H1 (cell line): ENCODE results near the gene BCAM. TPM values are rescaled to one million over a fixed set of nuclear protein-coding genes. Genes with fewer than 3 reads are reported as not detected.

ENCODE experiments used
- BCL11A ChIP-seq, 2 experiments: IDR thresholded peaks; one replicate each; pipeline ENCODE4 v1.6.1; 2011; ENCODE audit warnings: low read depth in 2 of 2, low read length in 2 of 2, mild to moderate bottlenecking in 2 of 2
- EZH2 ChIP-seq: fragments of 200-600 bp; sonication (generic); IDR thresholded peaks from 2 replicates; pipeline ENCODE4 v1.7.1; 2012; ENCODE audit warnings: low read depth, mild to moderate bottlenecking, moderate library complexity, low read length, inconsistent platforms; ENCODE audit not compliant: severe bottlenecking
- SP1 ChIP-seq: IDR thresholded peaks from 2 replicates; pipeline ENCODE4 v1.6.1; 2011; ENCODE audit warnings: low read depth, low read length
- SP2 ChIP-seq: IDR thresholded peaks from 2 replicates; pipeline ENCODE4 v1.6.1; 2012; ENCODE audit warnings: mild to moderate bottlenecking, low read length, inconsistent platforms
- TBP ChIP-seq: IDR thresholded peaks from 2 replicates; pipeline ENCODE4 v1.6.1; 2011; ENCODE audit warnings: low read depth, low read length, improper control_type of control experiment
- polyA plus RNA-seq, 7 experiments: library from polyadenylated mRNA; depleted of rRNA in 3 of 7; stranded (reverse) in 5 of 7; unstranded in 2 of 7; fragments of >200 nt in 5 of 7; fragments of 200-250 nt in 2 of 7; gene quantifications; 1 replicate in 5 of 7; 2 replicates in 1 of 7; 4 replicates in 1 of 7; pipeline versions ENCODE4 v1.2.1 to v1.2.3, GENCODE V29; 2011 to 2013; ENCODE audit warnings: missing spikeins in 2 of 7, mixed read lengths in 2 of 7
- total RNA-seq: library from RNA; stranded (reverse); fragmentation: NEBNext Ultra II Directional; extraction: Animal tissue kit (Norgen Biotek cat#: 25700); gene quantifications from 2 replicates; pipeline ENCODE4 v1.2.1, GENCODE V29; 2021
- TF ChIP-seq, protein P1 (sequence below), 3 experiments: IDR thresholded peaks; 1 replicate in 2 of 3; 2 replicates in 1 of 3; pipeline versions ENCODE4 v1.5.1 to v1.6.1; 2011; ENCODE audit warnings: low read length in 3 of 3, mild to moderate bottlenecking in 3 of 3, inconsistent platforms in 2 of 3, low read depth in 1 of 3, moderate library complexity in 1 of 3; ENCODE audit not compliant: insufficient read depth in 1 of 3; ENCODE audit errors: control extremely low read depth in 1 of 3
- TF ChIP-seq, protein P2 (sequence below): fragments of 300-600 bp; sonication (generic); IDR thresholded peaks from 2 replicates; pipeline ENCODE4 v1.7.1; 2012; ENCODE audit warnings: low read length, moderate library complexity, mild to moderate bottlenecking, inconsistent platforms; ENCODE audit not compliant: insufficient replicate concordance

BCAM gene
- total and polyA plus RNA-seq, 2 of the 8 experiments (the other 6 are each of a cell fraction or from before 2014, with no cell fraction given): 32.5 to 81.4 TPM

DNA sequence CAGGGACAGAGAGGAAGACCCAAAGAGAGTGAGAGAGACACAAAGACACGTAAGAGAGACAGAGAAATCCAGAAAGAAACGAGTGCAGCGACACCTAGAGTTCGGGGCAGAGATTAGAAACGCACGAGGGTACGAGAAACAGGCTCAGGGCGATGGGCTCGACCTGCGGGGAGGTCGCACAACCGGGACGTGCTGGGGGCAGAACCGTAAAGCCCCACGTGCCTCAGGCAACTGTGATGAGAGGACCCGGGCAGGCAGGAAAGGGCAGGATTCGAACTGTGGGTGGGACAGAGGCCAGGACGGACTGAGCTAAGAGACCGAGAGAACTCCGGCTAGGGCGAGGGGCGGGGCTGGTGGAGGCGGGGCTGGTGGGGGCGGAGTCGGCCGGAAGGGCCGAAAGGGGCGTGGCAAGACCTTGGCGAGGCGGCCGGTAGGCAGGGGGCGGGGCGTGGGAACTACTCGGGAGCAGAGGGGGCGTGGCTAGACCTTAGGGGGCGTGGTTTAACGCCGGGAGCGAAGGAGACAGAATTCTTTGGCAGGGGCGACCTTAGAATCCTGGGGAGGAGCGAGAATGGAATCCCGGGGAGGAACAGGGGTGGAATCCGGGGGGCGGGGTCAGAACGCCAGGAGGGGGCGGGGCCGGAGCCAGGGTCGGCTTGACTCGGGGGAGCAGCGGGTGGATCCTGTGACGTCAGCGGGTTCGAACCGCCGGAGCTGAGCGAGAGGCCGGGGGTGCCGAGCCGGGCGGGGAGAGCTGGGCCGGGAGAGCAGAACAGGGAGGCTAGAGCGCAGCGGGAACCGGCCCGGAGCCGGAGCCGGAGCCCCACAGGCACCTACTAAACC lies 36.9 kb downstream of the BCAM start, which contains the start of gene NECTIN2 (continued):
- TF ChIP-seq, protein P1, sequence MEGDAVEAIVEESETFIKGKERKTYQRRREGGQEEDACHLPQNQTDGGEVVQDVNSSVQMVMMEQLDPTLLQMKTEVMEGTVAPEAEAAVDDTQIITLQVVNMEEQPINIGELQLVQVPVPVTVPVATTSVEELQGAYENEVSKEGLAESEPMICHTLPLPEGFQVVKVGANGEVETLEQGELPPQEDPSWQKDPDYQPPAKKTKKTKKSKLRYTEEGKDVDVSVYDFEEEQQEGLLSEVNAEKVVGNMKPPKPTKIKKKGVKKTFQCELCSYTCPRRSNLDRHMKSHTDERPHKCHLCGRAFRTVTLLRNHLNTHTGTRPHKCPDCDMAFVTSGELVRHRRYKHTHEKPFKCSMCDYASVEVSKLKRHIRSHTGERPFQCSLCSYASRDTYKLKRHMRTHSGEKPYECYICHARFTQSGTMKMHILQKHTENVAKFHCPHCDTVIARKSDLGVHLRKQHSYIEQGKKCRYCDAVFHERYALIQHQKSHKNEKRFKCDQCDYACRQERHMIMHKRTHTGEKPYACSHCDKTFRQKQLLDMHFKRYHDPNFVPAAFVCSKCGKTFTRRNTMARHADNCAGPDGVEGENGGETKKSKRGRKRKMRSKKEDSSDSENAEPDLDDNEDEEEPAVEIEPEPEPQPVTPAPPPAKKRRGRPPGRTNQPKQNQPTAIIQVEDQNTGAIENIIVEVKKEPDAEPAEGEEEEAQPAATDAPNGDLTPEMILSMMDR (IDR thresholded peaks at IDR 0.05; ENCODE audit: control extremely low read depth in 1 of 3, insufficient read depth in 1 of 3, low read depth in 1 of 3, low read length in 3 of 3): peak; percentile 70 to 97 (median 73)
- TF ChIP-seq SP2 (no peak), BCL11A (IDR thresholded peaks at IDR 0.05; ENCODE audit: low read depth in 2 of 2, low read length in 2 of 2) (no peak), SP1 (peak; percentile 84), EZH2 (no peak), TBP (peak; percentile 65)
- TF ChIP-seq, protein P2, sequence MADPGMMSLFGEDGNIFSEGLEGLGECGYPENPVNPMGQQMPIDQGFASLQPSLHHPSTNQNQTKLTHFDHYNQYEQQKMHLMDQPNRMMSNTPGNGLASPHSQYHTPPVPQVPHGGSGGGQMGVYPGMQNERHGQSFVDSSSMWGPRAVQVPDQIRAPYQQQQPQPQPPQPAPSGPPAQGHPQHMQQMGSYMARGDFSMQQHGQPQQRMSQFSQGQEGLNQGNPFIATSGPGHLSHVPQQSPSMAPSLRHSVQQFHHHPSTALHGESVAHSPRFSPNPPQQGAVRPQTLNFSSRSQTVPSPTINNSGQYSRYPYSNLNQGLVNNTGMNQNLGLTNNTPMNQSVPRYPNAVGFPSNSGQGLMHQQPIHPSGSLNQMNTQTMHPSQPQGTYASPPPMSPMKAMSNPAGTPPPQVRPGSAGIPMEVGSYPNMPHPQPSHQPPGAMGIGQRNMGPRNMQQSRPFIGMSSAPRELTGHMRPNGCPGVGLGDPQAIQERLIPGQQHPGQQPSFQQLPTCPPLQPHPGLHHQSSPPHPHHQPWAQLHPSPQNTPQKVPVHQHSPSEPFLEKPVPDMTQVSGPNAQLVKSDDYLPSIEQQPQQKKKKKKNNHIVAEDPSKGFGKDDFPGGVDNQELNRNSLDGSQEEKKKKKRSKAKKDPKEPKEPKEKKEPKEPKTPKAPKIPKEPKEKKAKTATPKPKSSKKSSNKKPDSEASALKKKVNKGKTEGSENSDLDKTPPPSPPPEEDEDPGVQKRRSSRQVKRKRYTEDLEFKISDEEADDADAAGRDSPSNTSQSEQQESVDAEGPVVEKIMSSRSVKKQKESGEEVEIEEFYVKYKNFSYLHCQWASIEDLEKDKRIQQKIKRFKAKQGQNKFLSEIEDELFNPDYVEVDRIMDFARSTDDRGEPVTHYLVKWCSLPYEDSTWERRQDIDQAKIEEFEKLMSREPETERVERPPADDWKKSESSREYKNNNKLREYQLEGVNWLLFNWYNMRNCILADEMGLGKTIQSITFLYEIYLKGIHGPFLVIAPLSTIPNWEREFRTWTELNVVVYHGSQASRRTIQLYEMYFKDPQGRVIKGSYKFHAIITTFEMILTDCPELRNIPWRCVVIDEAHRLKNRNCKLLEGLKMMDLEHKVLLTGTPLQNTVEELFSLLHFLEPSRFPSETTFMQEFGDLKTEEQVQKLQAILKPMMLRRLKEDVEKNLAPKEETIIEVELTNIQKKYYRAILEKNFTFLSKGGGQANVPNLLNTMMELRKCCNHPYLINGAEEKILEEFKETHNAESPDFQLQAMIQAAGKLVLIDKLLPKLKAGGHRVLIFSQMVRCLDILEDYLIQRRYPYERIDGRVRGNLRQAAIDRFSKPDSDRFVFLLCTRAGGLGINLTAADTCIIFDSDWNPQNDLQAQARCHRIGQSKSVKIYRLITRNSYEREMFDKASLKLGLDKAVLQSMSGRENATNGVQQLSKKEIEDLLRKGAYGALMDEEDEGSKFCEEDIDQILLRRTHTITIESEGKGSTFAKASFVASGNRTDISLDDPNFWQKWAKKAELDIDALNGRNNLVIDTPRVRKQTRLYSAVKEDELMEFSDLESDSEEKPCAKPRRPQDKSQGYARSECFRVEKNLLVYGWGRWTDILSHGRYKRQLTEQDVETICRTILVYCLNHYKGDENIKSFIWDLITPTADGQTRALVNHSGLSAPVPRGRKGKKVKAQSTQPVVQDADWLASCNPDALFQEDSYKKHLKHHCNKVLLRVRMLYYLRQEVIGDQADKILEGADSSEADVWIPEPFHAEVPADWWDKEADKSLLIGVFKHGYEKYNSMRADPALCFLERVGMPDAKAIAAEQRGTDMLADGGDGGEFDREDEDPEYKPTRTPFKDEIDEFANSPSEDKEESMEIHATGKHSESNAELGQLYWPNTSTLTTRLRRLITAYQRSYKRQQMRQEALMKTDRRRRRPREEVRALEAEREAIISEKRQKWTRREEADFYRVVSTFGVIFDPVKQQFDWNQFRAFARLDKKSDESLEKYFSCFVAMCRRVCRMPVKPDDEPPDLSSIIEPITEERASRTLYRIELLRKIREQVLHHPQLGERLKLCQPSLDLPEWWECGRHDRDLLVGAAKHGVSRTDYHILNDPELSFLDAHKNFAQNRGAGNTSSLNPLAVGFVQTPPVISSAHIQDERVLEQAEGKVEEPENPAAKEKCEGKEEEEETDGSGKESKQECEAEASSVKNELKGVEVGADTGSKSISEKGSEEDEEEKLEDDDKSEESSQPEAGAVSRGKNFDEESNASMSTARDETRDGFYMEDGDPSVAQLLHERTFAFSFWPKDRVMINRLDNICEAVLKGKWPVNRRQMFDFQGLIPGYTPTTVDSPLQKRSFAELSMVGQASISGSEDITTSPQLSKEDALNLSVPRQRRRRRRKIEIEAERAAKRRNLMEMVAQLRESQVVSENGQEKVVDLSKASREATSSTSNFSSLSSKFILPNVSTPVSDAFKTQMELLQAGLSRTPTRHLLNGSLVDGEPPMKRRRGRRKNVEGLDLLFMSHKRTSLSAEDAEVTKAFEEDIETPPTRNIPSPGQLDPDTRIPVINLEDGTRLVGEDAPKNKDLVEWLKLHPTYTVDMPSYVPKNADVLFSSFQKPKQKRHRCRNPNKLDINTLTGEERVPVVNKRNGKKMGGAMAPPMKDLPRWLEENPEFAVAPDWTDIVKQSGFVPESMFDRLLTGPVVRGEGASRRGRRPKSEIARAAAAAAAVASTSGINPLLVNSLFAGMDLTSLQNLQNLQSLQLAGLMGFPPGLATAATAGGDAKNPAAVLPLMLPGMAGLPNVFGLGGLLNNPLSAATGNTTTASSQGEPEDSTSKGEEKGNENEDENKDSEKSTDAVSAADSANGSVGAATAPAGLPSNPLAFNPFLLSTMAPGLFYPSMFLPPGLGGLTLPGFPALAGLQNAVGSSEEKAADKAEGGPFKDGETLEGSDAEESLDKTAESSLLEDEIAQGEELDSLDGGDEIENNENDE: no peak
